GM23338 (cell line): Measurements from ENCODE around the gene KLK5.

Experiments
- CREB1 ChIP-seq: fragments of 250-450 bp; sonication (Bioruptor Pico); IDR thresholded peaks from 2 replicates; pipeline ENCODE4 v1.5.0; 2020; ENCODE audit warnings: low read depth, mild to moderate bottlenecking, moderate library complexity
- EZH2 ChIP-seq: fragments of 200-600 bp; sonication (generic); IDR thresholded peaks from one replicate; pipeline ENCODE4 v1.8.0; 2017; ENCODE audit warnings: antibody characterized with exemption, mild to moderate bottlenecking, low read depth; ENCODE audit not compliant: unreplicated experiment
- EZH2phosphoT487 ChIP-seq: fragments of 200-600 bp; sonication (generic); IDR thresholded peaks from one replicate; pipeline ENCODE4 v1.8.1; 2018; ENCODE audit warnings: antibody characterized with exemption; ENCODE audit not compliant: unreplicated experiment
- JUNB ChIP-seq: IDR thresholded peaks from one replicate; pipeline ENCODE4 v1.6.1; 2016; ENCODE audit warnings: antibody characterized with exemption; ENCODE audit not compliant: unreplicated experiment
- NANOG ChIP-seq: IDR thresholded peaks from 2 replicates; pipeline ENCODE4 v1.6.1; 2016; ENCODE audit warnings: antibody characterized with exemption, borderline replicate concordance
- POLR2AphosphoS5 ChIP-seq: IDR thresholded peaks from 2 replicates; pipeline ENCODE4 v1.6.1; 2016; ENCODE audit warnings: antibody characterized with exemption, low read depth
- STAT1 ChIP-seq: IDR thresholded peaks from one replicate; pipeline ENCODE4 v1.6.1; 2016; ENCODE audit warnings: antibody characterized with exemption; ENCODE audit not compliant: unreplicated experiment
- ZNF114 ChIP-seq: fragments of 250-450 bp; sonication (Bioruptor Pico); IDR thresholded peaks from 2 replicates; pipeline ENCODE4 v1.5.0; 2020; ENCODE audit warnings: mild to moderate bottlenecking, moderate library complexity
- TF ChIP-seq, protein P1 (sequence below), 2 experiments: fragments of 200-600 bp in 1 of 2; sonication (generic) in 1 of 2; conservative IDR thresholded peaks; 2 replicates each; pipeline versions ENCODE4 v1.5.1 to v1.6.1; 2016 to 2017; ENCODE audit warnings: antibody characterized with exemption in 2 of 2, low read depth in 2 of 2, mild to moderate bottlenecking in 2 of 2, moderate library complexity in 1 of 2
- TF ChIP-seq, protein P2 (sequence below): IDR thresholded peaks from one replicate; pipeline ENCODE4 v1.6.1; 2018; ENCODE audit warnings: antibody characterized with exemption; ENCODE audit not compliant: unreplicated experiment
- TF ChIP-seq, protein P3 (sequence below): IDR thresholded peaks from 2 replicates; pipeline ENCODE4 v1.6.1; 2016; ENCODE audit warnings: antibody characterized with exemption
- TF ChIP-seq, protein P4 (sequence below): fragments of 250-450 bp; sonication (Bioruptor Pico); IDR thresholded peaks from 2 replicates; pipeline ENCODE4 v1.5.0; 2020; ENCODE audit warnings: mild to moderate bottlenecking, moderate library complexity

DNA sequence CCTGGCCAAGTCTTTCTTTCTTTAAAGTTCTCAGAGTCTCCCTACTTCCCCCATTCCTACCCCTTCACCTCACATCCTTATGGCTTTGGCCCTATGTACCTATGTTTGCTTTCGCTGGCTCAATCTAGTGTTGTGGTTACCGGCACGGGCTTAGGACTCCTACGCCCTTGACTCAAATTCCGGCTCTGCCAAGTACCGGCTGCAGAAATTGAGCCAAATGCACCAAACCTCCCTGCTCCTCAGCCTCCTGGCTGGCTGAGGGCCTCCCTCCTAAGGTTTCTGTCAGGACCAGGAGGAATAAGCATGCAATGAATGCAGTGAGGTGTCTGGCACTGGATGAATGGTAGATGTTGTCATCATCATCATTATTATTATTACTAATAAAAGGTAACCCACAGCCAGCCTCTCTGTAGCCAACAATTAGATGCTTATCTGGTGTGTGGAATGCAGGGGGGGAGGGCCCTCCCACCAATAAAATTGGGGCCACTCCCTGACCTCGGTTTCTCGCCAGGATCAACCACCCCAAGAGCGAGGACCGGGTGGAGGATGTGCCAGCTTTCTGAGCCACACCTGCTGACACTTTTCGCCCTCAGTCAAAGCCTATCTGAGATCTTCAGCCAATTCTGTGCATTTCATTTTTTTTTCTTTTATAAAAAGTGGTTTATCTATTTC lies 20.7 kb downstream of the KLK5 start:
- TF ChIP-seq POLR2AphosphoS5 (no peak), CREB1 (CRISPR knock-in tag) (no peak), EZH2 (no peak), JUNB (no peak), STAT1 (no peak), EZH2phosphoT487 (no peak), NANOG (no peak), ZNF114 (no peak)
- TF ChIP-seq, protein P1, sequence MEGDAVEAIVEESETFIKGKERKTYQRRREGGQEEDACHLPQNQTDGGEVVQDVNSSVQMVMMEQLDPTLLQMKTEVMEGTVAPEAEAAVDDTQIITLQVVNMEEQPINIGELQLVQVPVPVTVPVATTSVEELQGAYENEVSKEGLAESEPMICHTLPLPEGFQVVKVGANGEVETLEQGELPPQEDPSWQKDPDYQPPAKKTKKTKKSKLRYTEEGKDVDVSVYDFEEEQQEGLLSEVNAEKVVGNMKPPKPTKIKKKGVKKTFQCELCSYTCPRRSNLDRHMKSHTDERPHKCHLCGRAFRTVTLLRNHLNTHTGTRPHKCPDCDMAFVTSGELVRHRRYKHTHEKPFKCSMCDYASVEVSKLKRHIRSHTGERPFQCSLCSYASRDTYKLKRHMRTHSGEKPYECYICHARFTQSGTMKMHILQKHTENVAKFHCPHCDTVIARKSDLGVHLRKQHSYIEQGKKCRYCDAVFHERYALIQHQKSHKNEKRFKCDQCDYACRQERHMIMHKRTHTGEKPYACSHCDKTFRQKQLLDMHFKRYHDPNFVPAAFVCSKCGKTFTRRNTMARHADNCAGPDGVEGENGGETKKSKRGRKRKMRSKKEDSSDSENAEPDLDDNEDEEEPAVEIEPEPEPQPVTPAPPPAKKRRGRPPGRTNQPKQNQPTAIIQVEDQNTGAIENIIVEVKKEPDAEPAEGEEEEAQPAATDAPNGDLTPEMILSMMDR (conservative IDR thresholded peaks at IDR 0.05; ENCODE audit: low read depth in 2 of 2), result no peak
- TF ChIP-seq, protein P2, sequence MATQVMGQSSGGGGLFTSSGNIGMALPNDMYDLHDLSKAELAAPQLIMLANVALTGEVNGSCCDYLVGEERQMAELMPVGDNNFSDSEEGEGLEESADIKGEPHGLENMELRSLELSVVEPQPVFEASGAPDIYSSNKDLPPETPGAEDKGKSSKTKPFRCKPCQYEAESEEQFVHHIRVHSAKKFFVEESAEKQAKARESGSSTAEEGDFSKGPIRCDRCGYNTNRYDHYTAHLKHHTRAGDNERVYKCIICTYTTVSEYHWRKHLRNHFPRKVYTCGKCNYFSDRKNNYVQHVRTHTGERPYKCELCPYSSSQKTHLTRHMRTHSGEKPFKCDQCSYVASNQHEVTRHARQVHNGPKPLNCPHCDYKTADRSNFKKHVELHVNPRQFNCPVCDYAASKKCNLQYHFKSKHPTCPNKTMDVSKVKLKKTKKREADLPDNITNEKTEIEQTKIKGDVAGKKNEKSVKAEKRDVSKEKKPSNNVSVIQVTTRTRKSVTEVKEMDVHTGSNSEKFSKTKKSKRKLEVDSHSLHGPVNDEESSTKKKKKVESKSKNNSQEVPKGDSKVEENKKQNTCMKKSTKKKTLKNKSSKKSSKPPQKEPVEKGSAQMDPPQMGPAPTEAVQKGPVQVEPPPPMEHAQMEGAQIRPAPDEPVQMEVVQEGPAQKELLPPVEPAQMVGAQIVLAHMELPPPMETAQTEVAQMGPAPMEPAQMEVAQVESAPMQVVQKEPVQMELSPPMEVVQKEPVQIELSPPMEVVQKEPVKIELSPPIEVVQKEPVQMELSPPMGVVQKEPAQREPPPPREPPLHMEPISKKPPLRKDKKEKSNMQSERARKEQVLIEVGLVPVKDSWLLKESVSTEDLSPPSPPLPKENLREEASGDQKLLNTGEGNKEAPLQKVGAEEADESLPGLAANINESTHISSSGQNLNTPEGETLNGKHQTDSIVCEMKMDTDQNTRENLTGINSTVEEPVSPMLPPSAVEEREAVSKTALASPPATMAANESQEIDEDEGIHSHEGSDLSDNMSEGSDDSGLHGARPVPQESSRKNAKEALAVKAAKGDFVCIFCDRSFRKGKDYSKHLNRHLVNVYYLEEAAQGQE, result no peak
- TF ChIP-seq, protein P3, sequence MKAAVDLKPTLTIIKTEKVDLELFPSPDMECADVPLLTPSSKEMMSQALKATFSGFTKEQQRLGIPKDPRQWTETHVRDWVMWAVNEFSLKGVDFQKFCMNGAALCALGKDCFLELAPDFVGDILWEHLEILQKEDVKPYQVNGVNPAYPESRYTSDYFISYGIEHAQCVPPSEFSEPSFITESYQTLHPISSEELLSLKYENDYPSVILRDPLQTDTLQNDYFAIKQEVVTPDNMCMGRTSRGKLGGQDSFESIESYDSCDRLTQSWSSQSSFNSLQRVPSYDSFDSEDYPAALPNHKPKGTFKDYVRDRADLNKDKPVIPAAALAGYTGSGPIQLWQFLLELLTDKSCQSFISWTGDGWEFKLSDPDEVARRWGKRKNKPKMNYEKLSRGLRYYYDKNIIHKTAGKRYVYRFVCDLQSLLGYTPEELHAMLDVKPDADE, result no peak
- TF ChIP-seq, protein P4, sequence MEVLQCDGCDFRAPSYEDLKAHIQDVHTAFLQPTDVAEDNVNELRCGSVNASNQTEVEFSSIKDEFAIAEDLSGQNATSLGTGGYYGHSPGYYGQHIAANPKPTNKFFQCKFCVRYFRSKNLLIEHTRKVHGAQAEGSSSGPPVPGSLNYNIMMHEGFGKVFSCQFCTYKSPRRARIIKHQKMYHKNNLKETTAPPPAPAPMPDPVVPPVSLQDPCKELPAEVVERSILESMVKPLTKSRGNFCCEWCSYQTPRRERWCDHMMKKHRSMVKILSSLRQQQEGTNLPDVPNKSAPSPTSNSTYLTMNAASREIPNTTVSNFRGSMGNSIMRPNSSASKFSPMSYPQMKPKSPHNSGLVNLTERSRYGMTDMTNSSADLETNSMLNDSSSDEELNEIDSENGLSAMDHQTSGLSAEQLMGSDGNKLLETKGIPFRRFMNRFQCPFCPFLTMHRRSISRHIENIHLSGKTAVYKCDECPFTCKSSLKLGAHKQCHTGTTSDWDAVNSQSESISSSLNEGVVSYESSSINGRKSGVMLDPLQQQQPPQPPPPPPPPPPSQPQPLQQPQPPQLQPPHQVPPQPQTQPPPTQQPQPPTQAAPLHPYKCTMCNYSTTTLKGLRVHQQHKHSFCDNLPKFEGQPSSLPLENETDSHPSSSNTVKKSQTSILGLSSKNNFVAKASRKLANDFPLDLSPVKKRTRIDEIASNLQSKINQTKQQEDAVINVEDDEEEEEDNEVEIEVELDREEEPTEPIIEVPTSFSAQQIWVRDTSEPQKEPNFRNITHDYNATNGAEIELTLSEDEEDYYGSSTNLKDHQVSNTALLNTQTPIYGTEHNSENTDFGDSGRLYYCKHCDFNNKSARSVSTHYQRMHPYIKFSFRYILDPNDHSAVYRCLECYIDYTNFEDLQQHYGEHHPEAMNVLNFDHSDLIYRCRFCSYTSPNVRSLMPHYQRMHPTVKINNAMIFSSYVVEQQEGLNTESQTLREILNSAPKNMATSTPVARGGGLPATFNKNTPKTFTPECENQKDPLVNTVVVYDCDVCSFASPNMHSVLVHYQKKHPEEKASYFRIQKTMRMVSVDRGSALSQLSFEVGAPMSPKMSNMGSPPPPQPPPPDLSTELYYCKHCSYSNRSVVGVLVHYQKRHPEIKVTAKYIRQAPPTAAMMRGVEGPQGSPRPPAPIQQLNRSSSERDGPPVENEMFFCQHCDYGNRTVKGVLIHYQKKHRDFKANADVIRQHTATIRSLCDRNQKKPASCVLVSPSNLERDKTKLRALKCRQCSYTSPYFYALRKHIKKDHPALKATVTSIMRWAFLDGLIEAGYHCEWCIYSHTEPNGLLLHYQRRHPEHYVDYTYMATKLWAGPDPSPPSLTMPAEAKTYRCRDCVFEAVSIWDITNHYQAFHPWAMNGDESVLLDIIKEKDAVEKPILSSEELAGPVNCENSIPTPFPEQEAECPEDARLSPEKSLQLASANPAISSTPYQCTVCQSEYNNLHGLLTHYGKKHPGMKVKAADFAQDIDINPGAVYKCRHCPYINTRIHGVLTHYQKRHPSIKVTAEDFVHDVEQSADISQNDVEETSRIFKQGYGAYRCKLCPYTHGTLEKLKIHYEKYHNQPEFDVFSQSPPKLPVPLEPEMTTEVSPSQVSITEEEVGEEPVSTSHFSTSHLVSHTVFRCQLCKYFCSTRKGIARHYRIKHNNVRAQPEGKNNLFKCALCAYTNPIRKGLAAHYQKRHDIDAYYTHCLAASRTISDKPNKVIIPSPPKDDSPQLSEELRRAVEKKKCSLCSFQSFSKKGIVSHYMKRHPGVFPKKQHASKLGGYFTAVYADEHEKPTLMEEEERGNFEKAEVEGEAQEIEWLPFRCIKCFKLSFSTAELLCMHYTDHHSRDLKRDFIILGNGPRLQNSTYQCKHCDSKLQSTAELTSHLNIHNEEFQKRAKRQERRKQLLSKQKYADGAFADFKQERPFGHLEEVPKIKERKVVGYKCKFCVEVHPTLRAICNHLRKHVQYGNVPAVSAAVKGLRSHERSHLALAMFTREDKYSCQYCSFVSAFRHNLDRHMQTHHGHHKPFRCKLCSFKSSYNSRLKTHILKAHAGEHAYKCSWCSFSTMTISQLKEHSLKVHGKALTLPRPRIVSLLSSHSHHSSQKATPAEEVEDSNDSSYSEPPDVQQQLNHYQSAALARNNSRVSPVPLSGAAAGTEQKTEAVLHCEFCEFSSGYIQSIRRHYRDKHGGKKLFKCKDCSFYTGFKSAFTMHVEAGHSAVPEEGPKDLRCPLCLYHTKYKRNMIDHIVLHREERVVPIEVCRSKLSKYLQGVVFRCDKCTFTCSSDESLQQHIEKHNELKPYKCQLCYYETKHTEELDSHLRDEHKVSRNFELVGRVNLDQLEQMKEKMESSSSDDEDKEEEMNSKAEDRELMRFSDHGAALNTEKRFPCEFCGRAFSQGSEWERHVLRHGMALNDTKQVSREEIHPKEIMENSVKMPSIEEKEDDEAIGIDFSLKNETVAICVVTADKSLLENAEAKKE (CRISPR knock-in tag), result no peak
